A549 (cell line): ENCODE measurements around the gene TTC21B. TPM values are rescaled to one million over a fixed set of nuclear protein-coding genes. Genes with fewer than 3 reads are reported as not detected.

Source experiments
- ATAC-seq, 2 experiments: fragments of 200-7000 bp in 1 of 2; fragments of >200 bp in 1 of 2; cut with Nextera tagmentation in 1 of 2; cut with Tn5 transposase in 1 of 2; 3 replicates each; pipeline versions ENCODE4 v1.8.0 to v1.9.1; 2018 to 2020; ENCODE audit warnings: mild to moderate bottlenecking in 1 of 2, moderate library complexity in 1 of 2
- CTCF ChIA-PET: fragments of 300-600 bp; sonication (Branson Sonifier 250); formaldehyde crosslinking; extraction: SDS; loops from one replicate; lab custom pipeline; 2021; ENCODE audit warnings: antibody characterized with exemption, inconsistent platforms; lab: Yijun Ruan, JAX
- POLR2A ChIA-PET: fragments of 350-600 bp; formaldehyde crosslinking; extraction: SDS; loops from one replicate; lab custom pipeline; 2021; ENCODE audit warnings: antibody characterized with exemption, inconsistent platforms; lab: Yijun Ruan, JAX
- DNase-seq, 2 experiments: peaks; one replicate each; pipeline versions ENCODE4 v3.0.0 to v3.0.0-alpha.2; 2011 to 2016; ENCODE audit warnings: low read depth in 1 of 2, low spot score in 1 of 2
- FAIRE-seq: peaks from 2 replicates; lab custom pipeline; 2011; peaks lifted over from hg19 to GRCh38; lab: Jason Lieb, UNC
- H3K27ac ChIP-seq, 2 experiments: fragments of >200 bp; sonication (Bioruptor Twin); formaldehyde crosslinking; 3 replicates each; pipeline ENCODE4 v1.5.1; 2016 to 2017
- H3K4me1 ChIP-seq: fragments of >200 bp; sonication (Bioruptor Twin); formaldehyde crosslinking; 3 replicates; pipeline ENCODE4 v1.6.1; 2016
- H3K4me2 ChIP-seq: fragments of >200 bp; sonication (Bioruptor Twin); formaldehyde crosslinking; 3 replicates; pipeline ENCODE4 v1.6.1; 2016
- H3K4me3 ChIP-seq: fragments of >200 bp; sonication (Bioruptor Twin); formaldehyde crosslinking; 3 replicates; pipeline ENCODE4 v1.5.1; 2016
- H3K9me3 ChIP-seq: fragments of >200 bp; sonication (Bioruptor Twin); formaldehyde crosslinking; 3 replicates; pipeline ENCODE4 v1.6.1; 2016
- CBX2 ChIP-seq: fragments of 200-600 bp; sonication (generic); IDR thresholded peaks from 2 replicates; pipeline ENCODE4 v1.6.1; 2016; ENCODE audit warnings: low read depth, mild to moderate bottlenecking, borderline replicate concordance
- CHD4 ChIP-seq: fragments of 200-600 bp; sonication (generic); IDR thresholded peaks from 2 replicates; pipeline ENCODE4 v1.6.1; 2016; ENCODE audit warnings: antibody characterized with exemption, mild to moderate bottlenecking, borderline replicate concordance
- EHMT2 ChIP-seq: fragments of 200-600 bp; sonication (generic); IDR thresholded peaks from 2 replicates; pipeline ENCODE4 v1.6.1; 2016; ENCODE audit warnings: antibody characterized with exemption, low read depth, mild to moderate bottlenecking, moderate library complexity
- FOSB ChIP-seq: fragments of 250-450 bp; sonication (Bioruptor Pico); IDR thresholded peaks from 2 replicates; pipeline ENCODE4 v1.5.0; 2020; ENCODE audit warnings: mild to moderate bottlenecking, moderate library complexity
- GATA3 ChIP-seq: IDR thresholded peaks from 2 replicates; pipeline ENCODE4 v1.6.1; 2012; ENCODE audit warnings: borderline replicate concordance
- HOXA7 ChIP-seq: fragments of 250-450 bp; sonication (Bioruptor Pico); IDR thresholded peaks from 2 replicates; pipeline ENCODE4 v1.5.0; 2020; ENCODE audit warnings: mild to moderate bottlenecking, moderate library complexity
- JUN ChIP-seq, 2 experiments: fragments of >200 bp; sonication (Bioruptor Twin); formaldehyde crosslinking; IDR thresholded peaks; 2 replicates in 1 of 2; 3 replicates in 1 of 2; pipeline ENCODE4 v1.6.1; 2016 to 2017
- KDM5A ChIP-seq: fragments of 200-600 bp; sonication (generic); IDR thresholded peaks from 2 replicates; pipeline ENCODE4 v1.6.1; 2016; ENCODE audit warnings: antibody characterized with exemption, mild to moderate bottlenecking
- MAX ChIP-seq: IDR thresholded peaks from 2 replicates; pipeline ENCODE4 v1.6.1; 2012
- MAZ ChIP-seq: fragments of 150-350 bp; IDR thresholded peaks from 2 replicates; pipeline ENCODE4 v1.6.1; 2014; ENCODE audit warnings: antibody characterized with exemption, low read depth, low read length, borderline replicate concordance
- NFE2L2 ChIP-seq: fragments of 150-350 bp; conservative IDR thresholded peaks from 2 replicates; pipeline ENCODE4 v1.6.1; 2014; ENCODE audit warnings: low read length
- NR3C1 ChIP-seq: fragments of >200 bp; sonication (Bioruptor Twin); formaldehyde crosslinking; IDR thresholded peaks from 3 replicates; pipeline ENCODE4 v1.6.1; 2017
- PHF8 ChIP-seq: fragments of 200-600 bp; sonication (generic); IDR thresholded peaks from 2 replicates; pipeline ENCODE4 v1.6.1; 2016; ENCODE audit warnings: low read depth, mild to moderate bottlenecking, antibody characterized with exemption, moderate library complexity, borderline replicate concordance
- POLR2A ChIP-seq: IDR thresholded peaks from 2 replicates; pipeline ENCODE4 v1.6.1; 2012; ENCODE audit warnings: mild to moderate bottlenecking, low read length
- RAD21 ChIP-seq, 2 experiments: fragments of >200 bp in 1 of 2; sonication (Bioruptor Twin) in 1 of 2; formaldehyde crosslinking in 1 of 2; IDR thresholded peaks in 1 of 2; conservative IDR thresholded peaks in 1 of 2; 2 replicates in 1 of 2; 3 replicates in 1 of 2; pipeline ENCODE4 v1.6.1; 2012 to 2018; ENCODE audit warnings: inconsistent platforms in 1 of 2
- RARB ChIP-seq: fragments of 250-450 bp; sonication (Bioruptor Pico); IDR thresholded peaks from 2 replicates; pipeline ENCODE4 v1.8.0; 2021; ENCODE audit warnings: mild to moderate bottlenecking, moderate library complexity
- RCOR1 ChIP-seq: fragments of 150-350 bp; IDR thresholded peaks from 2 replicates; pipeline ENCODE4 v1.6.1; 2014; ENCODE audit warnings: antibody characterized with exemption, low read length, low read depth
- RNF2 ChIP-seq: fragments of 200-600 bp; sonication (generic); IDR thresholded peaks from 2 replicates; pipeline ENCODE4 v1.6.1; 2016; ENCODE audit warnings: low read depth, mild to moderate bottlenecking, antibody characterized with exemption, moderate library complexity, borderline replicate concordance
- SMC3 ChIP-seq: fragments of >200 bp; sonication (Bioruptor Twin); formaldehyde crosslinking; IDR thresholded peaks from 3 replicates; pipeline ENCODE4 v1.6.1; 2018; ENCODE audit warnings: inconsistent platforms
- SREBF2 ChIP-seq: fragments of 450-650 bp; IDR thresholded peaks from 2 replicates; pipeline ENCODE4 v1.6.1; 2014; ENCODE audit warnings: mild to moderate bottlenecking, moderate library complexity
- TFCP2L1 ChIP-seq: fragments of 250-450 bp; sonication (Bioruptor Pico); IDR thresholded peaks from 2 replicates; pipeline ENCODE4 v1.5.0; 2021; ENCODE audit warnings: mild to moderate bottlenecking
- ZFP36 ChIP-seq: fragments of 450-650 bp; IDR thresholded peaks from 2 replicates; pipeline ENCODE4 v1.6.1; 2014; ENCODE audit warnings: borderline replicate concordance; ENCODE audit not compliant: partially characterized antibody
- ZNF302 ChIP-seq: fragments of 250-450 bp; sonication (Bioruptor Pico); IDR thresholded peaks from 2 replicates; pipeline ENCODE4 v1.9.0; 2021; ENCODE audit warnings: inconsistent platforms, mild to moderate bottlenecking, moderate library complexity
- WGBS: methylation state at CpG from one replicate; pipeline ENCODE4 v1.1.6; 2017; ENCODE audit errors: missing lambda C conversion rate; 5-methylcytosine and 5-hydroxymethylcytosine counted together
- polyA plus RNA-seq, 4 experiments: library from polyadenylated mRNA; depleted of rRNA in 3 of 4; stranded (reverse); fragments of >200 nt; fragmentation: RNase III in 1 of 4; extraction: RNeasy Plus Mini Kit Qiagen cat#74134 plus additional on column Dnase treatment in 1 of 4; gene quantifications; 2 replicates in 3 of 4; 3 replicates in 1 of 4; pipeline ENCODE4 v1.2.3, GENCODE V29; 2011 to 2017
- TF ChIP-seq, protein P1 (sequence below): IDR thresholded peaks from 2 replicates; pipeline ENCODE4 v1.6.1; 2012
- TF ChIP-seq, protein P2 (sequence below): fragments of 450-650 bp; IDR thresholded peaks from 2 replicates; pipeline ENCODE4 v1.6.1; 2014; ENCODE audit warnings: antibody characterized with exemption

TTC21B gene
- polyA plus RNA-seq, 2 of the 4 experiments (the other 2 are of a cell fraction), result 6.2 to 17.5 TPM

DNA sequence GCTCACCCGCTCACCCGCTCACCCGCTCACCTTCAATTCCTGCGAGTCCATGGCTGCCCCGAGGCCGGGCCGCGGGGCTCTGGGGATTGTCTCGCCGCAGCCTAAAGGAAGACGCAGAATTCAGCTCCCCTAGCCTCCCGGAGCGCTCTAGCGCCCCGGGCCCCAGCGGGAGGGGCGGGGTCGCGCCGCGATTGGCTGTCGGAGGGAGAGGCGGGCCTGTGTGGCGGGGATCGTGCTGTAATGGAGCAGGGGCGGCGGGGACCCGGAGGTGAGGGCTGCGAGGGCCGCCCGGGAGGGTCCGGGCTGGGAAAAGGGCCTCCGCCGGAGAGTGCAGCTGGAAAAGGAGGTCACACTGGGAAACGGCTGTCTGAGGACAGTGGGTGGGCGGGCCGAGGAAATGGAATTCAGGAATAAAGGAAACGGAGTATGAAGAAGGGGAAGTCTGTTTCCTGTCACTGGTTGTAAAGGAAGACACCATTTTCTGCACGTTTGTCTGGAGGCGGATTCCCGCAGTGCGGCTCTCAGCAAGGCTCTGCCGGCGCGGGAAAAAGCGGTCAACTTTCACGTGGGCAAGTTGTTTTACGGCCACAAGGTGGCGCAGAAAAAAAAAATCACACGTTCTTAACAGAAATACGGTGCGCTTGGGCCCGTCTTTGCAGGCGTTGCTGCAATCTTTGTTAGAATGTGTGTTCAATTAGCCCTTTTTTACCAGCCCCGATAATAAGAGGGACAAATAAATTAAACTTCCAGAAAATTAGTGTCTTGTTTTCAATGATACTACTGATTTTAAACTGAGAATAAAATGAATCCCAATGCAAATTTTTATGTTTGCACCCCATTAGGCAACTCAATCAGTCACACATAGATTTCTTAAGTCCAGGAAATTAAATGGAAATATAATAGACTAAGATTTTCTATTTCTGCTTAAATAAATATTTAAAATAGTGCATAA is at the start of gene TTC21B (continued):
- peak; percentile 41 to 64 for TF ChIP-seq RAD21 (conservative IDR thresholded peaks at IDR 0.05 in 1 of 2, IDR thresholded peaks at IDR 0.05 in 1 of 2)

GRCh38 chr2:166000401-166000800 is 46.8 kb upstream of the TTC21B start:
- no peak overlapping the region for H3K4me2 ChIP-seq
- no peaks in the 10 kb centered on the region for H3K4me1 ChIP-seq
- DNase-seq, result no peak
- WGBS, result 33% methylated on average over 2 of the region's 2 CpGs
- no peak overlapping the region for H3K4me3 ChIP-seq
- ChIA-PET POLR2A (no interaction called here), CTCF (interaction anchor here (0.7 kb wide), 1 partner anchor 20 kb away, joined by 3 read pairs; no protein-coding TSS in a partner anchor)
- TF ChIP-seq CBX2 (no peak), RCOR1 (no peak), SMC3 (no peak), PHF8 (no peak), TFCP2L1 (no peak), NFE2L2 (no peak), MAX (no peak), EHMT2 (no peak), RARB (CRISPR knock-in tag) (no peak)
- no peak for ATAC-seq
- H3K27ac ChIP-seq, result no peak overlapping the region
- H3K9me3 ChIP-seq, result no peaks in the 10 kb centered on the region
- FAIRE-seq, result no peak

- CTCF ChIA-PET, result no interaction called here
- DNase-seq, result no peak
- Histone ChIP-seq H3K4me2 (no peak overlapping the region), H3K4me3 (no peak overlapping the region), H3K4me1 (no peaks in the 10 kb centered on the region), H3K9me3 (no peaks in the 10 kb centered on the region), H3K27ac (no peak overlapping the region)
- TF ChIP-seq POLR2A (no peak), JUN (IDR thresholded peaks at IDR 0.05) (no peak), RAD21 (conservative IDR thresholded peaks at IDR 0.05 in 1 of 2, IDR thresholded peaks at IDR 0.05 in 1 of 2) (no peak), ZNF302 (CRISPR knock-in tag) (no peak), EHMT2 (no peak), SREBF2 (no peak), HOXA7 (no peak), NFE2L2 (no peak), GATA3 (no peak), CHD4 (no peak), CBX2 (no peak), NR3C1 (no peak), ZFP36 (no peak), RNF2 (no peak), MAZ (no peak), FOSB (CRISPR knock-in tag) (no peak), SMC3 (no peak), KDM5A (no peak)
- TF ChIP-seq, protein P1, sequence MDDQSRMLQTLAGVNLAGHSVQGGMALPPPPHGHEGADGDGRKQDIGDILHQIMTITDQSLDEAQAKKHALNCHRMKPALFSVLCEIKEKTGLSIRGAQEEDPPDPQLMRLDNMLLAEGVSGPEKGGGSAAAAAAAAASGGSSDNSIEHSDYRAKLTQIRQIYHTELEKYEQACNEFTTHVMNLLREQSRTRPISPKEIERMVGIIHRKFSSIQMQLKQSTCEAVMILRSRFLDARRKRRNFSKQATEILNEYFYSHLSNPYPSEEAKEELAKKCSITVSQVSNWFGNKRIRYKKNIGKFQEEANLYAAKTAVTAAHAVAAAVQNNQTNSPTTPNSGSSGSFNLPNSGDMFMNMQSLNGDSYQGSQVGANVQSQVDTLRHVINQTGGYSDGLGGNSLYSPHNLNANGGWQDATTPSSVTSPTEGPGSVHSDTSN, result no peak
- TF ChIP-seq, protein P2, sequence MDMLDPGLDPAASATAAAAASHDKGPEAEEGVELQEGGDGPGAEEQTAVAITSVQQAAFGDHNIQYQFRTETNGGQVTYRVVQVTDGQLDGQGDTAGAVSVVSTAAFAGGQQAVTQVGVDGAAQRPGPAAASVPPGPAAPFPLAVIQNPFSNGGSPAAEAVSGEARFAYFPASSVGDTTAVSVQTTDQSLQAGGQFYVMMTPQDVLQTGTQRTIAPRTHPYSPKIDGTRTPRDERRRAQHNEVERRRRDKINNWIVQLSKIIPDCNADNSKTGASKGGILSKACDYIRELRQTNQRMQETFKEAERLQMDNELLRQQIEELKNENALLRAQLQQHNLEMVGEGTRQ, result no peak
- no peak for ATAC-seq
- POLR2A ChIA-PET, result no interaction called here
- no peak for FAIRE-seq
Observed at GRCh38 chr2:165990846-165991245, 37.3 kb upstream of the TTC21B start.
